ENCODE results near the gene GLYR1. TPM values are rescaled to one million over a fixed set of nuclear protein-coding genes. Genes with fewer than 3 reads are reported as not detected.

Gene GLYR1
- total RNA-seq, 1 experiment from 2014 or later, result 67.3 TPM

- intact Hi-C loops (cut with micrococcal nuclease), result no loop called here
- Mint-ChIP-seq H3K27ac (ENCODE audit: low read depth, unreplicated experiment) (peak overlapping the region; percentile 32), H3K4me1 (ENCODE audit: insufficient read depth, unreplicated experiment) (peaks cover 24% of the 10 kb centered on the region), H3K4me3 (ENCODE audit: unreplicated experiment) (no peak overlapping the region), H3K9me3 (ENCODE audit: unreplicated experiment) (no peaks in the 10 kb centered on the region), H3K36me3 (ENCODE audit: insufficient read depth, unreplicated experiment) (peaks cover 93% of the 10 kb centered on the region), H3K27me3 (ENCODE audit: insufficient read depth, unreplicated experiment) (no peaks in the 10 kb centered on the region)
- no peak for DNase-seq (ENCODE audit: unreplicated experiment)
- no TSS peak for BruUV-seq (replicated peaks)
- ChIA-PET POLR2A (interaction anchor here (0.8 to 1.0 kb wide), 2 partner anchors 9 to 79 kb away, joined by 3 read pairs; partner anchors contain the start of gene SEC14L5), CTCF (interaction anchor here (0.5 to 1.1 kb wide), 2 partner anchors 78 to 147 kb away, joined by 3 to 4 read pairs; no protein-coding TSS in a partner anchor)
- TF ChIP-seq CTCF (IDR thresholded peaks at IDR 0.05; ENCODE audit: unreplicated experiment), result no peak
Measured at GRCh38 chr16:4879049-4879448, 32.0 kb upstream of the GLYR1 start.

- no peak overlapping the region for H3K4me3 Mint-ChIP-seq (ENCODE audit: unreplicated experiment)
- H3K9me3 Mint-ChIP-seq (ENCODE audit: unreplicated experiment), result no peaks in the 10 kb centered on the region
- BruUV-seq (replicated peaks), result no TSS peak
- no peak for DNase-seq (ENCODE audit: unreplicated experiment)
- peaks cover 93% of the 10 kb centered on the region for H3K36me3 Mint-ChIP-seq (ENCODE audit: insufficient read depth, unreplicated experiment)
- ChIA-PET CTCF (no interaction called here), POLR2A (no interaction called here)
- no peak overlapping the region for H3K27ac Mint-ChIP-seq (ENCODE audit: low read depth, unreplicated experiment)
- intact Hi-C loops (cut with micrococcal nuclease), result no loop called here
- TF ChIP-seq CTCF (IDR thresholded peaks at IDR 0.05; ENCODE audit: unreplicated experiment), result no peak
- no peaks in the 10 kb centered on the region for H3K27me3 Mint-ChIP-seq (ENCODE audit: insufficient read depth, unreplicated experiment)
- H3K4me1 Mint-ChIP-seq (ENCODE audit: insufficient read depth, unreplicated experiment), result peaks cover 13% of the 10 kb centered on the region
Measured at GRCh38 chr16:4877380-4877685, 30.2 kb upstream of the GLYR1 start.

GRCh38 chr16:4876646-4877379 is 29.7 kb upstream of the GLYR1 start:
- Mint-ChIP-seq H3K9me3 (ENCODE audit: unreplicated experiment) (no peaks in the 10 kb centered on the region), H3K27ac (ENCODE audit: low read depth, unreplicated experiment) (no peak overlapping the region), H3K4me3 (ENCODE audit: unreplicated experiment) (no peak overlapping the region), H3K4me1 (ENCODE audit: insufficient read depth, unreplicated experiment) (peaks cover 8% of the 10 kb centered on the region), H3K36me3 (ENCODE audit: insufficient read depth, unreplicated experiment) (peaks cover 93% of the 10 kb centered on the region), H3K27me3 (ENCODE audit: insufficient read depth, unreplicated experiment) (no peaks in the 10 kb centered on the region)
- ChIA-PET POLR2A (interaction anchor here (1.9 kb wide), 1 partner anchor 19 kb away, joined by 4 read pairs; no protein-coding TSS in a partner anchor), CTCF (interaction anchor here (1.0 kb wide), 1 partner anchor 80 kb away, joined by 3 read pairs; no protein-coding TSS in a partner anchor)
- DNase-seq (ENCODE audit: unreplicated experiment), result no peak
- intact Hi-C loops (cut with micrococcal nuclease), result no loop called here
- no TSS peak for BruUV-seq (replicated peaks)
- TF ChIP-seq CTCF (IDR thresholded peaks at IDR 0.05; ENCODE audit: unreplicated experiment), result no peak

- CTCF ChIA-PET, result interaction anchor here (0.6 to 1.1 kb wide), 3 partner anchors 62 to 1113 kb away, joined by 3 to 4 read pairs (median 3); no protein-coding TSS in a partner anchor
Measured at GRCh38 chr16:4874666-4875065, 27.6 kb upstream of the GLYR1 start.

More at GRCh38 chr16:4874666-4875065, 27.6 kb upstream of the GLYR1 start:
- H3K4me3 Mint-ChIP-seq (ENCODE audit: unreplicated experiment), result no peak overlapping the region
- peak overlapping the region; percentile 5 for H3K27ac Mint-ChIP-seq (ENCODE audit: low read depth, unreplicated experiment)
- H3K9me3 Mint-ChIP-seq (ENCODE audit: unreplicated experiment), result no peaks in the 10 kb centered on the region
- POLR2A ChIA-PET, result interaction anchor here (1.9 kb wide), 1 partner anchor 21 kb away, joined by 4 read pairs; no protein-coding TSS in a partner anchor
- no peak for DNase-seq (ENCODE audit: unreplicated experiment)
- intact Hi-C loops (cut with micrococcal nuclease), result no loop called here
- H3K27me3 Mint-ChIP-seq (ENCODE audit: insufficient read depth, unreplicated experiment), result no peaks in the 10 kb centered on the region
- H3K4me1 Mint-ChIP-seq (ENCODE audit: insufficient read depth, unreplicated experiment), result peaks cover 6% of the 10 kb centered on the region
- peaks cover 91% of the 10 kb centered on the region for H3K36me3 Mint-ChIP-seq (ENCODE audit: insufficient read depth, unreplicated experiment)
- no peak for TF ChIP-seq CTCF (IDR thresholded peaks at IDR 0.05; ENCODE audit: unreplicated experiment)
- BruUV-seq (replicated peaks), result no TSS peak

All from MCF 10A (cell line).